ENCODE measurements around the gene AFF3. TPM values are rescaled to one million over a fixed set of nuclear protein-coding genes. Genes with fewer than 3 reads are reported as not detected.

Gene AFF3
- total and polyA plus RNA-seq, 2 of the 4 experiments (the other 2 are of a cell fraction) = 12.9 to 14.3 TPM

- CTCF ChIA-PET = no interaction called here
- H3K9me3 ChIP-seq (ENCODE audit: control insufficient read depth, insufficient read depth, low read length) = no peaks in the 10 kb centered on the region
- peak overlapping the region; percentile 97 for H2BK5ac ChIP-seq (ENCODE audit: low read depth, low read length, poor library complexity, severe bottlenecking)
- peak overlapping the region; percentile 94 for H3K4ac ChIP-seq (ENCODE audit: low read depth, low read length)
- H3K4me3 ChIP-seq (ENCODE audit: insufficient read depth, low read depth, low read length) = no peak overlapping the region
- peaks cover 15% of the 10 kb centered on the region for H3K9me1 ChIP-seq (ENCODE audit: insufficient read depth, low read length)
- peaks cover 24 to 39% of the 10 kb centered on the region in 2 experiments for H3K79me1 ChIP-seq (ENCODE audit: low read depth in 1 of 2, low read length in 2 of 2)
- peak overlapping the region; percentile 93 for H3K14ac ChIP-seq (replicated peaks; ENCODE audit: low read depth, low read length)
- no TSS peak for BruUV-seq (replicated peaks)
- H3K36me3 ChIP-seq (ENCODE audit: control insufficient read depth, insufficient read depth, low read length) = no peaks in the 10 kb centered on the region
- H2AK9ac ChIP-seq (replicated peaks; ENCODE audit: low read depth, low read length, poor library complexity) = no peak overlapping the region
- peak overlapping the region; percentile 93 for H2BK120ac ChIP-seq (ENCODE audit: low read depth, low read length)
- peak overlapping the region; percentile 69 for H4K5ac ChIP-seq (ENCODE audit: low read depth, low read length)
- H3K23ac ChIP-seq (ENCODE audit: low read depth, low read length) = peak overlapping the region; percentile 95; the same call in 1 of the 2 replicates
- H3K27ac ChIP-seq (ENCODE audit: insufficient read depth, low read length) = peak overlapping the region; percentile 89
- no peak overlapping the region for H2AFZ ChIP-seq (replicated peaks; ENCODE audit: low read length, poor library complexity)
- H3K18ac ChIP-seq (ENCODE audit: low read depth, low read length) = peak overlapping the region; percentile 92
- no peak overlapping the region for H3K9ac ChIP-seq (ENCODE audit: low read depth, low read length)
- intact Hi-C loops (cut with micrococcal nuclease) (no loop called here), in situ Hi-C loops (cut with MboI; ENCODE audit: low sequenced_read_pairs) (no loop called here), dilution Hi-C loops (cut with HindIII; ENCODE audit: low sequenced_read_pairs, unreplicated experiment) (no loop called here)
- no peak overlapping the region for H3K4me2 ChIP-seq (ENCODE audit: low read depth, low read length)
- WGBS, 2 experiments (ENCODE audit: extremely low coverage in 2 of 2, insufficient read length in 1 of 2) = no CpG with 5 or more reads among the region's 3 CpGs
- H4K91ac ChIP-seq (ENCODE audit: insufficient read depth, low read depth, low read length) = peak overlapping the region; percentile 77
- TF ChIP-seq RAD21 (IDR thresholded peaks at IDR 0.05; ENCODE audit: low read length) (no peak), ELK1 (IDR thresholded peaks at IDR 0.05; ENCODE audit: borderline replicate concordance, low read depth, low read length) (no peak), MXI1 (IDR thresholded peaks at IDR 0.05; ENCODE audit: borderline replicate concordance, low read depth, low read length) (no peak), CHD1 (IDR thresholded peaks at IDR 0.05; ENCODE audit: low read depth, low read length) (no peak), CTCF (conservative IDR thresholded peaks at IDR 0.05; ENCODE audit: low read depth, low read length) (no peak), NFE2L2 (IDR thresholded peaks at IDR 0.05; ENCODE audit: low read depth, low read length) (no peak), MAFK (IDR thresholded peaks at IDR 0.05; ENCODE audit: low read depth, low read length) (no peak), RCOR1 (IDR thresholded peaks at IDR 0.05; ENCODE audit: insufficient replicate concordance, low read length) (no peak), SMC3 (IDR thresholded peaks at IDR 0.05; ENCODE audit: low read depth, low read length) (no peak), RFX5 (IDR thresholded peaks at IDR 0.05; ENCODE audit: low read depth, low read length) (no peak), CEBPB (IDR thresholded peaks at IDR 0.05; ENCODE audit: low read depth, low read length) (no peak), BHLHE40 (IDR thresholded peaks at IDR 0.05; ENCODE audit: low read depth, low read length) (no peak), POLR2A (IDR thresholded peaks at IDR 0.05; ENCODE audit: low read depth, low read length) (no peak), MAZ (IDR thresholded peaks at IDR 0.05; ENCODE audit: borderline replicate concordance, low read depth, low read length) (no peak), FOS (IDR thresholded peaks at IDR 0.05; ENCODE audit: low read depth, low read length) (no peak), USF2 (IDR thresholded peaks at IDR 0.05; ENCODE audit: low read depth, low read length) (no peak)
- no peaks in the 10 kb centered on the region for H3K27me3 ChIP-seq (ENCODE audit: control insufficient read depth, insufficient read depth, low read length)
- peak overlapping the region; percentile 5; the same call in 1 of the 2 replicates for H3K56ac ChIP-seq (ENCODE audit: extremely low read depth, insufficient read depth, low read length)
- POLR2A ChIA-PET (ENCODE audit: unreplicated experiment) = no interaction called here
- peak overlapping the region; percentile 98 for H2AK5ac ChIP-seq (ENCODE audit: low read depth, low read length)
- peaks cover 19% of the 10 kb centered on the region for H3K4me1 ChIP-seq (ENCODE audit: control insufficient read depth, insufficient read depth, low read length)
- peak overlapping the region; percentile 92 for H2BK20ac ChIP-seq (ENCODE audit: low read depth, low read length)
- H2BK15ac ChIP-seq (ENCODE audit: low read depth, low read length) = peak overlapping the region; percentile 43
- ATAC-seq (ENCODE audit: low read depth) (no peak), DNase-seq (no peak)
- peak overlapping the region; percentile 82 to 94 for H4K8ac ChIP-seq (ENCODE audit: low read depth in 2 of 2, low read length in 2 of 2)
- H4K20me1 ChIP-seq (ENCODE audit: insufficient read depth, low read length) = no peaks in the 10 kb centered on the region
These were observed 265.4 kb downstream of the AFF3 start for GRCh38 chr2:99876956-99877355.

All from IMR-90 (cell line).